Esophagus squamous epithelium (tissue), 5 donors: Measurements from ENCODE around the gene CCSER1. TPM values are rescaled to one million over a fixed set of nuclear protein-coding genes. Genes with fewer than 3 reads are reported as not detected.

Source experiments
- DNase-seq: peaks from one replicate; lab custom pipeline; 2025; lab: John Stamatoyannopoulos, UW
- H3K27ac ChIP-seq, 4 donors: fragments of 200-600 bp; sonication (generic); one replicate each; pipeline ENCODE4 v1.5.1; 2016 to 2019; ENCODE audit warnings: mild to moderate bottlenecking in 1 of 4
- H3K27me3 ChIP-seq, 4 donors: fragments of 200-600 bp; sonication (generic); 1 replicate in 3 of 4; 2 replicates in 1 of 4; pipeline versions ENCODE4 v1.5.1 to v1.6.0; 2017 to 2021; ENCODE audit warnings: antibody characterized with exemption in 1 of 4
- H3K36me3 ChIP-seq, 3 donors: fragments of 200-600 bp; sonication (generic); one replicate each; pipeline ENCODE4 v1.5.1; 2016 to 2019
- H3K4me1 ChIP-seq, 3 donors: fragments of 200-600 bp; sonication (generic); one replicate each; pipeline ENCODE4 v1.5.1; 2017 to 2019
- H3K4me3 ChIP-seq, 4 donors: fragments of 200-600 bp; sonication (generic); 1 replicate in 3 of 4; 2 replicates in 1 of 4; pipeline ENCODE4 v1.5.1; 2016 to 2019; ENCODE audit warnings: mild to moderate bottlenecking in 2 of 4, moderate library complexity in 1 of 4
- H3K9me3 ChIP-seq, 3 donors: fragments of 200-600 bp; sonication (generic); one replicate each; pipeline ENCODE4 v1.5.1; 2016 to 2019
- POLR2A ChIP-seq, 4 donors: fragments of 450-650 bp; IDR thresholded peaks; one replicate each; pipeline ENCODE4 v1.6.1; 2017; ENCODE audit warnings: antibody characterized with exemption in 4 of 4, mild to moderate bottlenecking in 4 of 4, moderate library complexity in 3 of 4
- WGBS, 2 donors: methylation state at CpG; one replicate each; pipeline ENCODE4 v1.1.5; 2018; 5-methylcytosine and 5-hydroxymethylcytosine counted together
- intact Hi-C: fragments of 100-400 bp; cut with DNase I; formaldehyde crosslinking; loops from one replicate; pipeline ENCODE4 v1.15.0; 2022
- total RNA-seq, 4 donors: library from RNA; depleted of rRNA; stranded (reverse); fragments of >200 nt; gene quantifications; one replicate each; pipeline ENCODE4 v1.1.0, GENCODE V29; 2016
- TF ChIP-seq, protein P1 (sequence below), 6 experiments: fragments of 450-650 bp in 4 of 6; fragments of 200-600 bp in 2 of 6; sonication (generic) in 2 of 6; IDR thresholded peaks; one replicate each; pipeline ENCODE4 v1.5.1; 2016 to 2019; ENCODE audit warnings: antibody characterized with exemption in 6 of 6, mild to moderate bottlenecking in 4 of 6, moderate library complexity in 4 of 6
- donor health status: DM: yes; HTN: yes; CAD: no.

CCSER1 gene
- total RNA-seq, 4 donors from 2014 or later = 1.2 to 12.4 (median 2.2) TPM

DNA sequence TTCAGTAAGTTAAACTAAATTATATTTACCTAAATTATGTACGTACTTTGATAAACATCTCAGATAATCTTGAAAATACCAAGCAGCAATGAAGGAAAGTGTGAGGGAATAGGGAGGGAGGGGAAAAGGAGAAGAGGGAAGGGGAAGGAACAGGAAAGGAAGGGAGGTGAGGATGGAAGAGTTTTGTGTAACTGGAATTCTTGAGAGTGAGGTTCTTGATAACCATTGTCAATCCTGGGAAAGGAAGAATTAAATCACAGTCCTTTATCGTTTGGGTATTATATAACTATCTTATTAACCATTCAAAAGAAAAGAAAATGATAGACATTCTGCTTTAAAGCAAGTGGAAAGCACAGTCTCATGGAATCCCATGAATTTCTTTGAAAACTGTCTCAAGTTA, 795.0 kb downstream of the CCSER1 start:
- DNase-seq = no peak
- TF ChIP-seq, protein P1, sequence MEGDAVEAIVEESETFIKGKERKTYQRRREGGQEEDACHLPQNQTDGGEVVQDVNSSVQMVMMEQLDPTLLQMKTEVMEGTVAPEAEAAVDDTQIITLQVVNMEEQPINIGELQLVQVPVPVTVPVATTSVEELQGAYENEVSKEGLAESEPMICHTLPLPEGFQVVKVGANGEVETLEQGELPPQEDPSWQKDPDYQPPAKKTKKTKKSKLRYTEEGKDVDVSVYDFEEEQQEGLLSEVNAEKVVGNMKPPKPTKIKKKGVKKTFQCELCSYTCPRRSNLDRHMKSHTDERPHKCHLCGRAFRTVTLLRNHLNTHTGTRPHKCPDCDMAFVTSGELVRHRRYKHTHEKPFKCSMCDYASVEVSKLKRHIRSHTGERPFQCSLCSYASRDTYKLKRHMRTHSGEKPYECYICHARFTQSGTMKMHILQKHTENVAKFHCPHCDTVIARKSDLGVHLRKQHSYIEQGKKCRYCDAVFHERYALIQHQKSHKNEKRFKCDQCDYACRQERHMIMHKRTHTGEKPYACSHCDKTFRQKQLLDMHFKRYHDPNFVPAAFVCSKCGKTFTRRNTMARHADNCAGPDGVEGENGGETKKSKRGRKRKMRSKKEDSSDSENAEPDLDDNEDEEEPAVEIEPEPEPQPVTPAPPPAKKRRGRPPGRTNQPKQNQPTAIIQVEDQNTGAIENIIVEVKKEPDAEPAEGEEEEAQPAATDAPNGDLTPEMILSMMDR (IDR thresholded peaks at IDR 0.05) = no peak
- no peak for TF ChIP-seq POLR2A (IDR thresholded peaks at IDR 0.05)
- WGBS, 2 donors = 77 to 82% methylated on average over 2 of the region's 2 CpGs
- no peak overlapping the region for H3K4me3 ChIP-seq
- H3K4me1 ChIP-seq = no peaks in the 10 kb centered on the region
- H3K9me3 ChIP-seq = no peaks in the 10 kb centered on the region
- H3K36me3 ChIP-seq = no peaks in the 10 kb centered on the region
- no peak overlapping the region for H3K27ac ChIP-seq
- intact Hi-C loops = no loop called here
- no peaks in the 10 kb centered on the region for H3K27me3 ChIP-seq

DNA sequence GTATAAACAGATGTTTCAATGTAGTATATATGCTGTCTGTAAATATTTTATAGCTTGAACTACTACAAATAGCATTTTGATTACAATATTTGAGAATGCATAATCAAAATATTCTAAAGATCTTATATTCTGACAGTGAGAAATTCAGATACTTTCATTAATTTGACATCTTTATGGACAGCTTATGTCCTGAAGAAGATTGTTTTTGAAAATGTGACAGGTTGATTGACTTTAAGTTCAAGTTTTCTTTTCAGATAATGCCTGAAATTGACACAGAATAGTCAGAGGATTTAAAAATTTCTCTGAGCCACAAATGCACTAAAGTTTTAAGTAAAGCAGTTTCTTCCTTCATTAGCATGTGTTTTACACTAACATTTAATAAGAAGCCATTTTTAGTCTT, 799.8 kb downstream of the CCSER1 start:
- TF ChIP-seq, protein P1 (IDR thresholded peaks at IDR 0.05) = no peak
- no peak for TF ChIP-seq POLR2A (IDR thresholded peaks at IDR 0.05)
- no peaks in the 10 kb centered on the region for H3K4me1 ChIP-seq
- no peaks in the 10 kb centered on the region for H3K36me3 ChIP-seq
- H3K27me3 ChIP-seq = no peaks in the 10 kb centered on the region
- no peaks in the 10 kb centered on the region for H3K9me3 ChIP-seq
- intact Hi-C loops = no loop called here
- H3K27ac ChIP-seq = no peak overlapping the region
- H3K4me3 ChIP-seq = no peak overlapping the region
- no peak for DNase-seq

DNA sequence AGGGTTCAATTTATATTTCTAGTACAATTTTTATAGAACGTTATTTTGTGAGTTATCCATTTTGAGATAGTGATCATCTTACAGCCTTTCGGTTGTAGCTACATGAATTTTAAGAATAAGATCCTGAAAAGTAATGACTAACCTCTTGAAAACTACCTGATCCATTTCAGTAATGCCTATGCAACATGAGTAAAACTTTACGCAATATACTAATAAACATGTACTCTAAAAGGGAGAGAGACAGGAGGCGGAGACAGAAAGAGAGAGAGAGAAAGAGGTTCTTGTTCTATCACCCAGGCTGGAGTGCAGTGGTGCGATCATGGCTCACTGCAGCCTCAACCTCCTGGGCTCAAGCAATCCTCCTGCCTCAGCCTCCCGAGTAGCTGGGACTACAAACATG, 816.1 kb downstream of the CCSER1 start:
- Histone ChIP-seq H3K9me3 (no peaks in the 10 kb centered on the region), H3K27ac (no peak overlapping the region), H3K36me3 (no peaks in the 10 kb centered on the region), H3K27me3 (no peaks in the 10 kb centered on the region), H3K4me1 (no peaks in the 10 kb centered on the region), H3K4me3 (no peak overlapping the region)
- no peak for TF ChIP-seq POLR2A (IDR thresholded peaks at IDR 0.05)
- TF ChIP-seq, protein P1 (IDR thresholded peaks at IDR 0.05) = no peak
- intact Hi-C loops = no loop called here
- DNase-seq = no peak
- 88 to 90% methylated on average over 6 of the region's 6 CpGs for WGBS, 2 donors

DNA sequence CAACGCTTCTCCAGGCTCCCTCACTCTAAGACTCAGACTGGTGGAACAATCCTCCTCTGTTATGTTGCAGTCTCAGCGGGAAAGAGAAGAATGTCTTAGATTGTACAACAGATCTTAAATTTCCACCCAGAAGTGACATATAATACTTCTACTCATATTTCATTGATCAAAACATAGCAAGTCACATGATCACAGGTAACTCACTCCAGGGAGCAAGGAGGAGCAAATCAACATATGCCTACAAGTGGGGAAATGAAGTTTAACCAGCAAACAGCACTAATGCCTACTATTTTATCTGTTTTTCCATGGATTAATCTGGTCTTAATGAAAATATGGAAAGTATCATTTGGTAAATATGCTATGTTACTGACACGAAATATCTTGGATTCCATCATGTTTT, 819.8 kb downstream of the CCSER1 start:
- H3K27me3 ChIP-seq = no peaks in the 10 kb centered on the region
- 83 to 88% methylated on average over 3 of the region's 3 CpGs for WGBS, 2 donors
- H3K36me3 ChIP-seq = no peaks in the 10 kb centered on the region
- H3K27ac ChIP-seq = no peak overlapping the region
- TF ChIP-seq, protein P1 (IDR thresholded peaks at IDR 0.05) = no peak
- TF ChIP-seq POLR2A (IDR thresholded peaks at IDR 0.05) = no peak
- no peaks in the 10 kb centered on the region for H3K9me3 ChIP-seq
- no peak for DNase-seq
- intact Hi-C loops = no loop called here
- H3K4me1 ChIP-seq = peaks cover 0 to 8% (median 0%) of the 10 kb centered on the region in 3 donors
- H3K4me3 ChIP-seq = no peak overlapping the region

DNA sequence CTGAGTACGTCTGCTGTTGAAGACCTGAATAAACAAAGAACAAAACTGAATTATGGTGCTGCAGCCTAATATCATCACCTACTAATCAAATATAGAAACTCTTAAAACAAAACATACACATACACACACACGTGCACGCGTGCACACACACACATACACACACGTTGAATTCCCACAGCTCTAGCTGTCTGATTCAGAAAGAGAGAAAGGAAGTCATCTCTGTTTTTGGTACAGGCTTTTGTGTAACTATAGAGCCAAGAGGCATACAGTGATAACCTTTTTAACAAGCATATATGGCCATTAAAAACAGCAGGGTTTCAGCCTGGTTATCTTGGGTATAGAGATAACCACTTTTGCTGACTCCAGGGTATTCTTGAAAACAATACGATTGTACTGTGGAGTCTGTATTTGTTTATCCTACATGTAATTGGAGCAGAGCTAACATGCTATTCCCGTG, 823.2 kb downstream of the CCSER1 start:
- TF ChIP-seq, protein P1 (IDR thresholded peaks at IDR 0.05) = no peak
- TF ChIP-seq POLR2A (IDR thresholded peaks at IDR 0.05) = no peak
- H3K27me3 ChIP-seq = no peaks in the 10 kb centered on the region
- no peak overlapping the region for H3K27ac ChIP-seq
- H3K4me3 ChIP-seq = no peak overlapping the region
- H3K9me3 ChIP-seq = no peaks in the 10 kb centered on the region
- no peaks in the 10 kb centered on the region for H3K36me3 ChIP-seq
- peaks cover 0 to 8% (median 0%) of the 10 kb centered on the region in 3 donors for H3K4me1 ChIP-seq
- 58 to 59% methylated on average over 7 of the region's 7 CpGs for WGBS, 2 donors
- intact Hi-C loops = no loop called here
- DNase-seq = no peak
